Activated CD4-positive, alpha-beta T cell treated with anti-CD3 and anti-CD28 coated beads, Interleukin-10, Interleukin-2, amounts not matched to agents 100 ng/mL and 50 ng/mL, durations not matched to agents 16 hours and 8 hours (primary cell): ENCODE data around the gene ASZ1.
"Not testable (repeated sequence)": the region's sequence is repeated elsewhere in the genome, so short reads cannot be mapped to it uniquely, and the experiment has no call there.

Experiments used
- DNase-seq: peaks from one replicate; pipeline ENCODE4 v3.0.0-alpha.2; 2020

ASZ1 gene

GRCh38 chr7:117427258-117427701 is at the start of gene ASZ1:
Gene ASZ1, minus strand, starts transcription at chr7:117427493. Its CDS starts 33 bp downstream, at chr7:117427460.
- DNase-seq: no peak

GRCh38 chr7:117476557-117477215 is 49.4 kb upstream of the ASZ1 start:
- DNase-seq: no peak

- no peak for DNase-seq
These were observed 45.0 kb upstream of the ASZ1 start for GRCh38 chr7:117472335-117472734.

- DNase-seq: no peak
These were observed 43.5 kb upstream of the ASZ1 start for GRCh38 chr7:117470777-117471176.

- DNase-seq: no peak
These were observed 40.9 kb upstream of the ASZ1 start for GRCh38 chr7:117468174-117468573.

DNA sequence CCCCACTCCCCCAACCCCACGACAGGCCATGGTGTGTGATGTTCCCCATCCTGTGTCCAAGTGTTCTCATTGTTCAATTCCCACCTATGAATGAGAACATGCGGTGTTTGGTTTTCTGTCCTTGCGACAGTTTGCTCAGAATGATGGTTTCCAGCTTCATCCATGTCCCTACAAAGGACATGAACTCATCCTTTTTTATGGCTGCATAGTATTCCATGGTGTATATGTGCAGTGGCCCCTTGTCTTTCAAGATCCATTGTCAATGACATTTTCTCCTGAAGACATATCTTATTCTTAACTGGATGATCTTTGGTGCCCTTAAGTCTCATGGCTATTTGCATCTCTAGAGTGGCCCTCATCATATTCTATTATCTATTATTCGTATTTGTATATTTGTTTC is 33.5 kb upstream of the ASZ1 start:
- not testable (repeated sequence) for DNase-seq

GRCh38 chr7:117459735-117460134 is 32.4 kb upstream of the ASZ1 start:
- no peak for DNase-seq

DNA sequence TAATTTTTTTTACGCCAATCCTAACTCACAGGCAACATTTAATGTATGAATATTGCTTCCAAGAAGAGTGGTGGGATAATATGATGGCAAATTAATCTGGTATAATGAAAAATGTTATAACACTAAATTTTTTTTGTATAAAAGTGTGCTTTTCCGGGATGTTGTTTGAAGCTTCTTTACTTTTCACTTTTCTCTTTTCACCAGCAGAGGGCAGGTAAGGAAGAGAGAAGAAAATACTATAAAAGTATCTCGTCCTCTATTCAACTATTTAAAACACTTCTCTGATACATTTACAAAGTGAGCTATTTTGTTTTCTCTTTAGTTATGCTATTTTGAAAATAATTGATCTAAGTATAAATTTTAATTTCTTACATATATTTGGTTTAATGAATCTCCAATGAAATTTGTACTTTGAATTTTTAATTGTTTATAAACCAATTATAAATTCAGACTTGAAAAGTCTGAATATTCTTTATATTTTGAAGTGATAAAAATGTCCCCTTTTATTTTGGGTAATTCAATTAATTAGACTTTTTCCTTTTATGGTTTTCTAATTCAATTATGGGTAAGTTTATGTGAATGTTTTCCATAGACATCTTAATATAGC is 31.8 kb upstream of the ASZ1 start:
- DNase-seq: peak; percentile 17

DNA sequence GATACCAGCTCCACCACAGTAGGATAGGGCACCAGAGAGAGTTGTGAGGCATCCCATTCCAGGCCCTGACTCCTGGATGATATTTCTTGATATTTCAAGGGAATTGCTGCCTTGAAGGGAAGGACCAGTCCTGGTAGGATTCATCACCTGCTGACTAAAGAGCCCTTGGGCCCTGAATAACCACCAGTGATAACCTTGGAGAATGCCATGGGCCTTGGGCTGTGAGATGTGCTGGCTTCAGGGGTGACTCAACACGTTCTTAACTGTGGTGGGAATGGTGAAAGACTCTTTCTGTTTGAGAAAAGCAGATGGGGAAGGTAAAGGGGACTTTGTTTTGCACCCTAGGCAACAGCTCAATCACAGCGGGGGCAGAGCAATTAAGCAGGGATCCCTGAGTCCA is 21.4 kb upstream of the ASZ1 start:
- no peak for DNase-seq

- no peak for DNase-seq
These were observed 19.0 kb upstream of the ASZ1 start for GRCh38 chr7:117446220-117446815.

DNA sequence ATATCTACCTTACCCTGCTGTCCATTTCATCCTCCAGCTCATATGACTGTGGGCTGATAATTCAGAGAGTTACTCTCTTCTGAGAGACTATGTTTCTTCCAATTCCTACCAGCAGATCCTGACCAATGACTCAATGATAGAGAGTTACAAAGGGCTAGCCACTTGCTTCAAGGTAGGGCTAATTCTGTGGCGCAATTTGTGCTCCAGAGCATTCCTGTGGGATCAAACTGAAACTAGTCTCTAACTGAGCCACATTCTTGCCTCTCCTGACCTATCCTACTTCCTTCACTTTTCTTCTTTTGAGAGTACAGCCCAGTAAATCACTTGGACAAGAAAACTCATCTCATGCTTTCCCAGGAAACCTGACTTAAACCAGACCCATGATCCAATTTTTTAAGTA is 17.9 kb upstream of the ASZ1 start:
- DNase-seq: no peak

DNA sequence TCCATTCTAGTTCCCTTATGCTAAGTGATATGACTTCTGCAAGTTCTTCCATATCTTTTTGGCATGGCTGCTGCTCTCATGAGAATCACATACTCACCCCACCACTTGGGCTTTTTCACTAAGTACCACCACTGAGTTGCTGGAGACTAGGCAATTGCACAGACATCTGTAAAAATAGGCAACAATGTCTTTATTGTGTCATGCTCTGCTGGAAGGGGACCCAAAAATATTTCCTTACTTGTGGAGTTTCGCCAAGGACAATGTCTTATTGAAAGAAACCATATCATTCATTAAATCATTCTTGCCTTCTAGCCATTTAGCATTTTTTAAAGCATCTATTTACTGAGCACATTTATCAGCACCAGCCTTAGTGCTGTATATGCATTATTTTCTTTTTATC is 17.4 kb upstream of the ASZ1 start:
- no peak for DNase-seq

DNA sequence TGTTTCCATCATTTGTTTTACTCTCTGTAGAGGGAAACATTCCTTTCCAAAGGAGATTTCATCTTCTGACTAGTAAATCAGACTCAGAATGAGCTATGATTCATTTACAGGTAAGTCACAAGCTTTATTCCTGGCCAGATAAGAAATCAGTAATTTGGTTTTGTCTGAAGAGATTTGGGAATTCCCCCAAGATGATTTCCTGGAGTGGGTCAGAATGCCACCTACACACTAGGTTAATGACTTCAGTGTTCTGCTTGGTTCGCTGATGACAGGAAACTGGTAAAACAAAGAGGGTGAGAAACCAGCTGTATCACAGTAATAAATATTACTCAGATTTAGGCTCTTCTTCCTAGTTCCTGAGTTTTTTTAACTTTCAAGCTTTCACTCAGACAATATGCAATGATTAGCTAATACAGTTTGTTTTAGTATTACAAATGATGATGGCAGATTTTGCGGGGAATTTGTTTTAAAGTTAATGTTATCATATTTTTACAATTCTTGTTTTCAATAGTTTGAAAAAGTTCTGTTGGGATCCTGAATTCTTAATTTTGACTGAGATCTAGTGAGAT is 8.3 kb upstream of the ASZ1 start:
- peak; percentile 75 for DNase-seq

DNA sequence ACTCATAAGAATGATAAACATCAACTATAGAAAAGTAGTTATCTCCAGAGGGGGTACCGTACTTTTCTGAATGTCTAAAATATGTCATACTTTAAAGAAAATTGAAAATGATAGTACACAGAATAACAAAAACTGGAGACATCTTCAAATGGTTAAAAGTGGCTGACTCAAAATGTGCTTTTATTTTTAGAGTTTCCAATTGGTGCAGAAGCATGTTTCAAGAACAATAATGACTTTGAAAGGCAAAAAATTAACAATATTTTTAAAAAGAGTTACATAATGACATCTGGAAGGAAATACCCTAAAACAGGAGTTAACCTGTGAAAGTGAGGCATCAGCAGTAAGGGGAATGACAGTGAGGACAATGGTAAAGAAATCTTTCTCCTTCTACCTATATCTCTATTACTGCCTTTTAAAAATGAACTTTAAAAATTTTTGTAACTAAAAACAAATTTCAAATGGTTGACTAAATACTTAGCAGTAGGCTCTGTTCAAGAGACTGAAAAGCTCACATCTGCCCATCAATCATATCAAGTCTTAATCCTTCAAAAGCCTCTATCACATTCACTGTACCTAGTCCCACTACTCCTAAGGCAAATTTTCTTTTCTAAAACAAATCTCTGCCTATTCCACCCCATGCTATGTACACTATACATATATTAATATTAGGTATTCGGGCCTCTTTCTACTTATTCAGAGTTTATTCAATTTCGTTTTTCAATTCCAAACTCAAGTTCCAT is 3.0 kb downstream of the ASZ1 start:
- DNase-seq: peak; percentile 45

GRCh38 chr7:117414591-117414990 is 12.7 kb downstream of the ASZ1 start:
- DNase-seq: not testable (repeated sequence)

DNA sequence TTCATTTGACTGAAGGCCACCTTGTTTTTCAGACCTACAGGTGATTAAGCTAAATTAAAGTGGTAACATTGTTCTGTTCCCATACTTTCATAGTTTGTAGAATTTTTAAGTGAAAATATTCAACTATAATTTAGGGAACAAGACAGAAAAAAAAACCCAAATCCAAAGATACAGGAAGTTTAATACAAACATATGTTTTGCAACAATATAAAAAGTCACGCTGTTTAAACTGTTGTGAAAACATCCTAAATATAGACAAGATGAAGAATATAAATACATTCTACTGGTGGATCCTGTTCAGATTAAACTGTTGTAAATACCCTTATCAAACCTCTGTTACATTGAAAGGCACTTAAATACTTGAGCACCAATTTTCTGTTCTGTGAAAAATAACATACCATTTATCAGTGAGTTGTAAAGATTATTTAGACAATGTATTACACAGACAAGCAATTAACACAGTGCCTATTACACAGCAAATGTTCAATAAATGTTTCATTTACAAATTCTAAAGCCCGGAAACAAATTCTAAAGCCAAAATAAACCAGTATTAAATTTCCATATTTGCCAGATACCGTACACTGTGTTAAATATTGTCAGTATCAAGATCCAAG is 14.2 kb downstream of the ASZ1 start:
- no peak for DNase-seq

GRCh38 chr7:117412390-117412789 is 14.9 kb downstream of the ASZ1 start:
- DNase-seq: no peak

- no peak for DNase-seq
These were observed 15.8 kb downstream of the ASZ1 start for GRCh38 chr7:117411539-117411938.

GRCh38 chr7:117408831-117409230 is 18.5 kb downstream of the ASZ1 start:
- DNase-seq: no peak

GRCh38 chr7:117405519-117405918 is 21.8 kb downstream of the ASZ1 start:
- no peak for DNase-seq

GRCh38 chr7:117403737-117404136 is 23.6 kb downstream of the ASZ1 start:
- no peak for DNase-seq

- DNase-seq: no peak
These were observed 25.2 kb downstream of the ASZ1 start for GRCh38 chr7:117402109-117402508.
